ENCODE results near the gene PGAP2.
"Not testable (repeated sequence)": the region's sequence is repeated elsewhere in the genome, so short reads cannot be mapped to it uniquely, and the experiment has no call there.

Gene PGAP2

GRCh38 chr11:3807909-3808860, at the start of gene PGAP2:
Gene PGAP2, plus strand, starts transcription at chr11:3808560. Its CDS starts 2,700 bp downstream, at chr11:3811260.
- DNase-seq = peak; percentile 70 to 82 (median 79)

- DNase-seq = peak; percentile 32 to 69 (median 64)
These were observed 44.1 kb upstream of the PGAP2 start for GRCh38 chr11:3764266-3764665.

- DNase-seq = peak in 2 of 3 donors; percentile 46 to 54
These were observed 41.5 kb upstream of the PGAP2 start for GRCh38 chr11:3766836-3767235.

- DNase-seq = peak; percentile 24 to 72 (median 70)
These were observed 40.8 kb upstream of the PGAP2 start for GRCh38 chr11:3767536-3767935.

- DNase-seq = no peak
These were observed 35.2 kb upstream of the PGAP2 start for GRCh38 chr11:3773180-3773579.

GRCh38 chr11:3775736-3776406, 32.5 kb upstream of the PGAP2 start:
- no peak for DNase-seq

GRCh38 chr11:3781423-3781822, 26.9 kb upstream of the PGAP2 start:
- peak; percentile 79 to 94 (median 94) for DNase-seq

- no peak for DNase-seq
These were observed 25.4 kb upstream of the PGAP2 start for GRCh38 chr11:3782963-3783362.

GRCh38 chr11:3783611-3784010, 24.7 kb upstream of the PGAP2 start:
- peak; percentile 58 to 71 (median 66) for DNase-seq

GRCh38 chr11:3786781-3787428, 21.5 kb upstream of the PGAP2 start:
- no peak for DNase-seq

GRCh38 chr11:3794387-3794786, 14.0 kb upstream of the PGAP2 start:
- DNase-seq = not testable (repeated sequence)

GRCh38 chr11:3795131-3796001, 13.0 kb upstream of the PGAP2 start:
- no peak for DNase-seq

- DNase-seq = no peak
These were observed 12.4 kb upstream of the PGAP2 start for GRCh38 chr11:3796002-3796311.

- no peak for DNase-seq
These were observed 12.0 kb upstream of the PGAP2 start for GRCh38 chr11:3796346-3796745.

- DNase-seq = peak; percentile 49 to 61 (median 53)
These were observed 11.5 kb upstream of the PGAP2 start for GRCh38 chr11:3796801-3797328.

GRCh38 chr11:3797329-3798090, 10.8 kb upstream of the PGAP2 start, which contains the start of gene NUP98:
Gene NUP98, minus strand, starts transcription at chr11:3797554. Its CDS starts 15,437 bp downstream, at chr11:3782117.
- peak; percentile 100 for DNase-seq

GRCh38 chr11:3799143-3799542, 9.2 kb upstream of the PGAP2 start:
- no peak for DNase-seq

- no peak for DNase-seq
These were observed 8.5 kb upstream of the PGAP2 start for GRCh38 chr11:3799873-3800272.

GRCh38 chr11:3802011-3802790, 6.2 kb upstream of the PGAP2 start:
- no peak for DNase-seq

- peak in 1 of 3 donors; percentile 29 for DNase-seq
These were observed 4.4 kb upstream of the PGAP2 start for GRCh38 chr11:3803726-3804495.
